HG03135 (cell line): Measurements from ENCODE around the gene SLC29A2.
"Not testable (repeated sequence)": the region's sequence is repeated elsewhere in the genome, so short reads cannot be mapped to it uniquely, and the experiment has no call there.

Experiments used
- ATAC-seq: cut with Tn5 transposase; IDR thresholded peaks from one replicate; pipeline ENCODE4 v1.9.1; 2021; ENCODE audit warnings: mild to moderate bottlenecking, moderate library complexity; ENCODE audit not compliant: unreplicated experiment

Gene SLC29A2

GRCh38 chr11:66321606-66322005 lies 50.0 kb downstream of the SLC29A2 start:
- ATAC-seq, result no peak

GRCh38 chr11:66320748-66321147 lies 50.8 kb downstream of the SLC29A2 start:
- ATAC-seq, result not testable (repeated sequence)

- not testable (repeated sequence) for ATAC-seq
These were observed 51.3 kb downstream of the SLC29A2 start for GRCh38 chr11:66320289-66320688.

DNA sequence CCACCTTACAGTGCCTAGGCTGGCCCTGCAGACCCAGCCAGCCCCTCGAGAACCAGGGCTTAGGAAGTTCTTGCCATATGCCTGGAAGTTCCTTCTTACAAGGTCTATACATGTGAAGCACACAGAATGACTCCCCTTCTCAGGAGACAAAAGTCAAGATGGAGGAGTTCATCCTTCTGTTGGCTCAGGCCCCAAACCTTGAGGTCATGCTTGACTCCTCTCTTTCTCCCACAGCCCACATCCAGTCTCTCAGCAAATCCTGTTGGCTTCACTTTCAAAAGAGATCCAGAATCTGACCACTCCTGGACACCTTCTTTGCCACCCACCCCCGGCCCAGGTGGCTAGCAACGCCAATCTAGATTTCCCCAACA lies 53.0 kb downstream of the SLC29A2 start:
- no peak for ATAC-seq

GRCh38 chr11:66317723-66318599 lies 53.6 kb downstream of the SLC29A2 start:
- ATAC-seq, result no peak

DNA sequence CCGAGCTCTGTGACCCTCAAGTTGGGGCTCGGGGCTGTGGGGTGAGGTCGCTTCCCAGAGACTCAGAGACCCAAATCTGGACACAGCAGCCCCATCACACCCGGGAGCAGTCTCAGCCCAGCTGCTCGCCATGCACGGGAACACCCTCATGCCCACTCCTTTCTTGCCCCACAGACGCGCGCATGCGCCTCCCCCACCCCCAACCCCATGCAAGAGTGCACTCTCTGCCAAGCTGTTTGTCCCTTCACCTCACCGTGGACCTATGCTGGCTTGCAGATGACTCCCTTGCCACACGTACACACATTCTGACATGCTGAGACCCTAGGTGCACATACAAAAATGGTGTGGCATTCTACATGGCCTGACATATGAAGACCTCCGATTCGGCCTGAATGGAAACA lies 54.2 kb downstream of the SLC29A2 start:
- ATAC-seq, result no peak

DNA sequence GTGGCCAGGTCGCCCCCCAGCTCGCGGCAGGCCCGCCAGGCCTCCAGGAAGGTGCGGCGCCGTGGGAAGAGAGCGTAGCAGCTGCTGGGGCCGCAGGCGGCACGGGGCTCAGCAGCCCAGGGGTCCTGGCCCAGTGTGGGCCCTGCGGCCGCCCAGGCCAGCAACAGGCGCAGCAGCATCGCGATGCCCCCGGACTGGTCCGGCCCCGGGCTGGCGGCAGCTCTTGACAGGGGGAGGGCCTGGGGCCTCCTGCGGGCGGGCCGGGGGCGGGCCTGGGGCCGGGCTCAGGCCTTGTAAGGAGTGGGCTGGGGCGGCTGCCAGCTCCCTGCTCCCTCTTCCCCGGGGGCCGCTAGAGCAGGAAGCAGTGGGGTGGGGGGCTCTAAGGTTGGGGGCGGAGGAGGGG lies 54.7 kb downstream of the SLC29A2 start, which contains the start of gene CD248:
Gene CD248 (minus strand): TSS at position 196 of the 403 bp plus-strand sequence. CDS start 17 bp downstream, at position 179.
- ATAC-seq, result no peak

GRCh38 chr11:66315921-66316811 lies 55.4 kb downstream of the SLC29A2 start:
- ATAC-seq, result no peak

DNA sequence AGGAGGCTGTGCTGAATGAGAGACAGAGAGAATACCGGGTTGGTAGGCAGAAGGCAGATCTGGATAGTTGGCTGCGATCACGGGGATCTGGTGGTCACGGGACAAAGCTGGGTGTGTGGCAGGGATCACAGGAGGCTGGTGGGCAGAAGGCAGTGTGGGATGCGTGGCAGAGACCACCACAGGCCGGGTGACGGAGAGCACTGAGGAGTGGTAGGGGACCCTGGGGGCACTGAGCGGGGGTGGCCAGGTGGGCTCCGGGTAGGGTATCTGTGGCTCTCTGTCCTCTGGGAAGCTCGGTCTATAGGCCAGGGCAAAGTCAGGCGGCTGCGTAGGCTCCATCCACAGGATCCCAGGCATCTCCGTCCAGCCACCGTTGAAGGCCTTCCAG lies 56.1 kb downstream of the SLC29A2 start:
- no peak for ATAC-seq

DNA sequence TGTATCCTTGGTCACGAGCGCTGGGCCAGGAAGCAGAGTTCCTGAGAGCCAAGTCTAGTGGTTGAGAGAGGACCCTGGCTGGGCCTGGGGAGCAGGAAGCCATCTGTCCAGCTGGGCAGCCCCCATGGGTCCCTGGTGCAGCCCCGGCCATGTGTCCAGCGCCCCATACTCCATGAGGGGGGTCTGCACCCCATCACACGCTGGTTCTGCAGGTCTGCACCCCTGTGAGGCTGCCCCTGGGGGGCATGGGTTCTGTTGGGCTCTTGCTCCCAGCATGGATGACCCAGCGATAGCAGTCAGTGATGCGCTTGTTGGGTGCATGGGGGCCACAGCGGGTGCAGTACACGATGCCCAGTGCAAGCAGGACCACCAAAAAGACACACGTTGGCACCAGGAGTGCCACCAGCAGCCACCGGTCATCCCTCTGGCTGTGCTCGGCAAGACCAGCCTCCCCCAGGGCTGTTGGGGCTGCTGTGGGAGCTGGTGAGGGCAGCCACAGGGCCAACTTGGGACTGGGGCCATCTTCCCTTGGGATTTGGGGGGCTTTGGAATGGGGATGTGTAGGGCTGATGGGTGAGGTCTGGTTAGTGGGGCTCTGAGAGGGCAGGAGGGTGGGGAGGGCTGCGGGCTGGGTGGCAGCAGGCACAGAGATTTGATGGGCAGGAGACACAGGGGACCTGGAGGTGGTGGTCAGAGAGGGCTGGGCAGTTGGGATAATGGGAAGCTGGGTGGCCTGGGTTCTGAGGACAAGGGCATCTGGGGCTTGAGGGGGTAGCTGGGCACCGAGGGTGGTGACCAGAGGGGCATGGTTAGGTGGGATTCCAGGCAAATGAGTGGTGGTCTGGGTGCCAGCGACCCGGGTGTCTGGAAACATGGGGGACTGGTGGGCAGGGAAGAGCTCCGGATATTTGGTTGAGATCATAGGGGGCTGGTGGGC lies 56.7 kb downstream of the SLC29A2 start:
- ATAC-seq, result no peak

GRCh38 chr11:66314186-66314501 lies 57.4 kb downstream of the SLC29A2 start:
- no peak for ATAC-seq

DNA sequence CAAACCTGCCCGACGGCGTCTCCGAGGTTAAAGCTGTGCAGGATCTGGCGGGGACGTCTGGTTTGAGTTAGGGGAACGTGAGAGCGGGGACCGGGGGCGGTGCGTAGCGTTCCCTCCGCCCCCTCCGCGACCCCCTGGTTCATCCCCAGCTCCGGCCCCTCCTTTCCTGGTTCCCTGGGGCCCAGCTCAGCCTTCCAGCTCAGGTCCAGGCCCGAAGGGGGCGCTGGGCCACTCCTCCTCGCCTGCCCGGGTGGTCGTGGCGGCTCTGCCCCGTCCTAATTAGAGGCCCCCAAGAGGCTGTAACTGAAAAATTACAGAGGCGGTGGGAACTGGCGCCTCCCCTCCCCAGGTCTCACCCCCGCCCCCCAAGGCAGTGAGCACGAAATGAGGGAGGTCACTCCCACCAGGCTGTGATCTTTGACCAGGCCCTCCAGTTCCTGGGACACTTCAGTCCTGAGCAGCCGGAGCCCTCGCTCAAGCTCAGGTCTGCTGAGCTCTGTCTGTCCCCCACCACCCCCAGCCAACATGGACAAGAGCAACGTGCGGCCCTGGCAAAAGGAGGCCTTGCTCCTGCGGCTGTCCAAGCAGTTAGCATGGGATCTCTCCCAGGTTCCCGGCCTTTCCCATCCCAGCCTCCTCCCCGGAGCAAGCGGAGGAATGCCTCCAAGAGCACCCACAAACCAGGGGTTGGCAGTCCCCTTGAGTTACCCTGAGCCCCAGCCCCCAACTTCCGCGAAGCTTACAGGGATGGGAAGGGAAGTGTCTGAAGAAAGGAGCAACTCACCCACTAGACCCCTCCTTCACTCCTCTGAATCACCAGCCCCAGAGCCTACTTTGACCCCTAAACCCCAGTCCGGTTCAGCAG lies 58.0 kb downstream of the SLC29A2 start:
- ATAC-seq, result no peak

DNA sequence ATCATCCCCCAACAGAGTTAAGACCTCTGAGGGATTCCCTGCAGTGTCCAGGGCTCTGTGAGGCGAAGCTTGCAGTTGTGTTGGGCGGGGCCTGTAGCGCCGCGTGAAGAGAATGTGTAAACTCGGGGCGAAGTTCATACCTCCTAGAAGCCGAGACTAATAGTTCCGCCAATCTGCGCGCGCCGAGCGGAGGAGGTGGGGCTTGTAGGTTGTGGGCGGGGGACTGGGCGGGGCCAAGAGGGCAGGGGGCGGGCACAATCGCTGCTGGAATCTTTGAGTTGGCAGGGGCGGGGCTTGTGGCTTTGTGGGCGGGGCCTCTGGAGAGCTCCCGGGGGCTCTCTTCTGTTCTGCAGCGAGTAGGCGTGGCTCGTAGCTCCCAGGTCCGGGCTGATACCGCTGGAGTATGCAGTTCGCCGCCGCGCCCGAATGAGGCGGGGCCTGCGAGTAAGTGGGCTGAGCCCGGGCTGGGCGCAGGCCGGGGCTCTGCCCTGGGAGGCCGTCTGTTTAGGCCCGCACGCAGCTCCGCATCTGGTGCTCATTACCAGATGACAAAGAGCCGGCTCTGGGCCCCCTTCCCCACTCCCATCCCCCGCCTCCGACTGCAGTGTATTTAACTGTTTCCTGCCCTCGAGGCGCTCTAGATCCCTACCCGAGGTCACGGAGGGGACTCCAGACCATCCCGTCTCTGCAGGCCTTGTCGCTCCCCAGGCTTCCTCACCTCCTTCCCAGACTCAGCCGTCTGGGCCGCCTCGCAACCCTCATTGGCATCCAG lies 58.8 kb downstream of the SLC29A2 start:
- ATAC-seq, result peak; percentile 59
